ENCODE data around the gene LRTM2. TPM values are rescaled to one million over a fixed set of nuclear protein-coding genes. Genes with fewer than 3 reads are reported as not detected.

LRTM2 gene
- total RNA-seq, 2 experiments from 2014 or later: not detected

GRCh38 chr12:1880876-1881275, 60.5 kb downstream of the LRTM2 start:
- intact Hi-C loops (cut with micrococcal nuclease): no loop called here
- Mint-ChIP-seq H3K27me3 (ENCODE audit: low read depth) (no peaks in the 10 kb centered on the region), H3K27ac (no peak overlapping the region), H3K9me3 (no peaks in the 10 kb centered on the region), H3K4me3 (no peak overlapping the region), H3K36me3 (ENCODE audit: low read depth) (no peaks in the 10 kb centered on the region), H3K4me1 (ENCODE audit: low read depth) (no peaks in the 10 kb centered on the region)
- no peak for DNase-seq
- CTCF ChIA-PET: no interaction called here

GRCh38 chr12:1881301-1881700, 60.9 kb downstream of the LRTM2 start:
- no peak for DNase-seq
- intact Hi-C loops (cut with micrococcal nuclease): no loop called here

GRCh38 chr12:1881936-1882335, 61.6 kb downstream of the LRTM2 start:
- DNase-seq: no peak
- Mint-ChIP-seq H3K9me3 (no peaks in the 10 kb centered on the region), H3K4me1 (ENCODE audit: low read depth) (no peaks in the 10 kb centered on the region), H3K27ac (no peak overlapping the region), H3K36me3 (ENCODE audit: low read depth) (no peaks in the 10 kb centered on the region), H3K27me3 (ENCODE audit: low read depth) (no peaks in the 10 kb centered on the region), H3K4me3 (no peak overlapping the region)
- CTCF ChIA-PET: no interaction called here
- intact Hi-C loops (cut with micrococcal nuclease): no loop called here

More at GRCh38 chr12:1881301-1881700, 60.9 kb downstream of the LRTM2 start:
- Mint-ChIP-seq H3K36me3 (ENCODE audit: low read depth) (no peaks in the 10 kb centered on the region), H3K27ac (no peak overlapping the region), H3K9me3 (no peaks in the 10 kb centered on the region), H3K27me3 (ENCODE audit: low read depth) (no peaks in the 10 kb centered on the region), H3K4me3 (no peak overlapping the region), H3K4me1 (ENCODE audit: low read depth) (no peaks in the 10 kb centered on the region)
- CTCF ChIA-PET: no interaction called here

- CTCF ChIA-PET: no interaction called here
- Mint-ChIP-seq H3K27ac (no peak overlapping the region), H3K4me1 (ENCODE audit: low read depth) (no peaks in the 10 kb centered on the region), H3K27me3 (ENCODE audit: low read depth) (no peaks in the 10 kb centered on the region), H3K9me3 (no peaks in the 10 kb centered on the region), H3K36me3 (ENCODE audit: low read depth) (no peaks in the 10 kb centered on the region), H3K4me3 (no peak overlapping the region)
- DNase-seq: no peak
- intact Hi-C loops (cut with micrococcal nuclease): no loop called here
Measured at GRCh38 chr12:1882405-1882804, 62.0 kb downstream of the LRTM2 start.

DNA sequence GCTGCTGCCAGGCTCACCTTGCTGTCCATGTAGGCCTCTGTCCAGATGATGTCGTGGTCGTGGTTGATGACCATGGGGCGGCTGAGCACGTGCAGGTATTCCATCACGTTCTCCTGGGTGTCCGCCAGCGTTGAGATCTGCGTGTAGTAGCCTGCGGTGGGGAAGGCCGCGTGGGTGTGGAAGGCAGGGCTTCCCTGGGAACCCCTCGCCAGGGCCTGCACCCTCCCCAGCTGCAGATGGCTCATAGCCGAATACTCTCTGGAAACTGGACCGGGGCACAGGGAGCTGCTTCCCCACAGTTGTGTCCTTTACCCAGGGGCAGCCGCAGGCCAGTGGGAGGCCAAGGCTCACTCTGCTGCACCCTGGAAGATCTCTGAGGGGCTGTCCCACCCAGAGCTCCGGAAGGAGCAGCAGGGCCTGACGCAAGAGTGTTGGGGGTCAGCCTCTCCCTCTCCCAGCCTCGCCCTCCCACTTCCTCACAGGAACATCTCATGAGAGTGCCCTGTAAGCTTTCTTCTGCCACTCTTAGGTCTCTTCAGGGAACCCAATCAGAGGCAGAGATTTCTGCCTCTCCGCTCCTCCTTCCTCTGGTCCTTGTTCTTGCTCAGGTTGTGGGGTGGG, 62.6 kb downstream of the LRTM2 start:
- DNase-seq: no peak
- H3K4me3 Mint-ChIP-seq: no peak overlapping the region
- no peaks in the 10 kb centered on the region for H3K9me3 Mint-ChIP-seq
- intact Hi-C loops (cut with micrococcal nuclease): no loop called here
- H3K36me3 Mint-ChIP-seq (ENCODE audit: low read depth): no peaks in the 10 kb centered on the region
- H3K27ac Mint-ChIP-seq: no peak overlapping the region
- no peaks in the 10 kb centered on the region for H3K4me1 Mint-ChIP-seq (ENCODE audit: low read depth)
- no peaks in the 10 kb centered on the region for H3K27me3 Mint-ChIP-seq (ENCODE audit: low read depth)
- CTCF ChIA-PET: no interaction called here

- CTCF ChIA-PET: no interaction called here
- intact Hi-C loops (cut with micrococcal nuclease): no loop called here
- Mint-ChIP-seq H3K9me3 (peaks cover under 1% of the 10 kb centered on the region), H3K4me3 (no peak overlapping the region), H3K27me3 (ENCODE audit: low read depth) (no peaks in the 10 kb centered on the region), H3K4me1 (ENCODE audit: low read depth) (no peaks in the 10 kb centered on the region), H3K36me3 (ENCODE audit: low read depth) (no peaks in the 10 kb centered on the region), H3K27ac (no peak overlapping the region)
- no peak for DNase-seq
Measured at GRCh38 chr12:1883513-1883912, 63.1 kb downstream of the LRTM2 start.

DNA sequence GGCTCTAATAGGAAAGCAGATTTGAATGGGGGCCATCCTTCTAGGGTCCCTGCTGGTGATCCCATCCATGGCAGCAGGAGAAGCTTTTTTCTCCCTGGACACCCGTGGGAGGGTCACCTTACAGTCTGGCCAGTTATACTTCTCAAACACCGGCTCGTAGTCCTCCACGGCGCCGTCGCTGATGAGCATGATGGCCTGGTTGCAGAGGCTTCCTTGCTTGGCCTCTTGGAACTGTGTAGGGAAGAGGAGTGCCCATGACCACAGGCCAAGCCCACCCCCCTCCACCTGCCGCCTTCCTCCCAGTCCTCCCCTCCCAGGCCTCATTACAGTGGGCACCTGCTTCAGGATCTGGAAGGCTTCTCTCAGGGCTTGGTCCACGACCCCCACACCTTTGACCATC, 64.3 kb downstream of the LRTM2 start:
- Mint-ChIP-seq H3K36me3 (ENCODE audit: low read depth) (no peaks in the 10 kb centered on the region), H3K4me1 (ENCODE audit: low read depth) (no peaks in the 10 kb centered on the region), H3K4me3 (no peak overlapping the region), H3K27ac (no peak overlapping the region), H3K9me3 (peaks cover 2% of the 10 kb centered on the region), H3K27me3 (ENCODE audit: low read depth) (peaks cover 3% of the 10 kb centered on the region)
- no peak for DNase-seq
- intact Hi-C loops (cut with micrococcal nuclease): no loop called here
- CTCF ChIA-PET: no interaction called here

DNA sequence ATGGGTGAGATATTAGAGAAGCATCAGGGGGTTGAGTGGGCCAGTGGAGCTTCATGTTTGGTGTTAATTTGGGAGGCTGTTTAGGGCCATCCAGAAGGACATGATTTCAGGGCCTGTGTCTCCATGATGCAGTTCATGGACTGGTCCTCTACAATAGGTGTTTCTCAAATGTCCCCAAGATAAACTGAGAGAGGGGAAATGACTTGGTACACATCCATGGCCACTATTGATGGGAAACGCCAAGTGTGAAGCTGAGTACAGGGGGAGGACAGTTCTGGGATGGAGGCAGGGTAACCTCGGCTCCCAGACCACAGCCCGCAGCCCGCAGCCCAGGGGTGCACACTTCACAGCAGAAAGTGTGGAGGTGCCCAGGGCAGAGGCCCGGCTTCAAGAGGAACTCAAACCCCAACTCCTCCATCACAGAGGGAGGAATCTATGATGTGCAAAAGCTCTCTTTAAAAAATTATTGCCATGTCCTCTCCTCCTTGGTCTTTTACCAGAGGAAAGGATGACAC, 64.8 kb downstream of the LRTM2 start:
- Mint-ChIP-seq H3K27me3 (ENCODE audit: low read depth) (peaks cover 5% of the 10 kb centered on the region), H3K27ac (no peak overlapping the region), H3K36me3 (ENCODE audit: low read depth) (no peaks in the 10 kb centered on the region), H3K4me1 (ENCODE audit: low read depth) (no peaks in the 10 kb centered on the region), H3K9me3 (peaks cover 2% of the 10 kb centered on the region), H3K4me3 (no peak overlapping the region)
- intact Hi-C loops (cut with micrococcal nuclease): no loop called here
- CTCF ChIA-PET: interaction anchor here (0.8 kb wide), 1 partner anchor 54 kb away, joined by 3 read pairs; no protein-coding TSS in a partner anchor
- no peak for DNase-seq

DNA sequence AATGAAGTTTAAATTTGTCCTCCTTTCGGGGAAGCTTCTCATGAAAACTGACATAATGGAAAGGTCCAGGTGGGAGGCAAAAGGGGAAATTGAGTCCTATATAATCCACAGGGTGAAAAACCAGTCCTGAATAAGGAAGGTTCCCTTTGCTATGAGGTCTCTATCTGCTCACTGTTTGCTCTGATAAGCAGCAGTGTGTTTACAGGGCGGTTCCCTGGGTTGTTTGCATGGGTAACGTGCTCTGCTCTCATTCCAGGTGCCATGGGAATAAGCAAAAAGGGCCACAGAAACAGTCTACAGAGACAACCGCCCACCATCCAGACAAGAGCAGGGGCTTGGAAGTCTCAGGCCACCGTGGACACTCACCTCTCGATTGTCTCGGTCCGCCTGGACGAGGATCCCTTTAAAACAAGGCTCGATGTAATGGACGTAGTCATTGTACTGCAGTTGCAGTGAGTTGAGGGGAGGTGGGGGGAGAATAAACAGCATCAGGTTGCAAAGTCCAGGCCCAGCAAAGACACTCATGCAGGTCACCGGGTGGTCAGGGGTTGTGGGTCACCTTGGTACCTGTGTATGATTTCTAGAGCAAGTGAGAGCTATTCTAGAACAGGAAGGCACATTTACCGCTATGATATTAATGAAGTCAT, 65.4 kb downstream of the LRTM2 start:
- H3K27ac Mint-ChIP-seq: no peak overlapping the region
- no peak for DNase-seq
- peaks cover 2% of the 10 kb centered on the region for H3K9me3 Mint-ChIP-seq
- H3K4me3 Mint-ChIP-seq: no peak overlapping the region
- peaks cover 5% of the 10 kb centered on the region for H3K27me3 Mint-ChIP-seq (ENCODE audit: low read depth)
- H3K4me1 Mint-ChIP-seq (ENCODE audit: low read depth): no peaks in the 10 kb centered on the region
- CTCF ChIA-PET: interaction anchor here (0.8 kb wide), 1 partner anchor 54 kb away, joined by 3 read pairs; no protein-coding TSS in a partner anchor
- intact Hi-C loops (cut with micrococcal nuclease): no loop called here
- no peaks in the 10 kb centered on the region for H3K36me3 Mint-ChIP-seq (ENCODE audit: low read depth)

Other genes starting within 250 kb of the LRTM2 start
- 10 to 100 TPM; 11.4 to 11.9 TPM for gene FBXL14, start 226.0 kb upstream of the LRTM2 start, total RNA-seq
- not detected for gene WNT5B, start 191.3 kb upstream of the LRTM2 start, total RNA-seq
- gene ADIPOR2, start 129.5 kb upstream of the LRTM2 start, total RNA-seq: 10 to 100 TPM; 31.1 to 34.8 TPM
- gene CACNA2D4, start 98.1 kb downstream of the LRTM2 start, total RNA-seq: 1 to 10 TPM; 2.1 to 2.7 TPM
- 10 to 100 TPM; 13.1 to 13.5 TPM for gene DCP1B, start 183.9 kb downstream of the LRTM2 start, total RNA-seq
- gene CACNA1C, start 232.4 kb downstream of the LRTM2 start, total RNA-seq: under 1 TPM; 0.02 to 0.12 TPM